K562 (cell line): ENCODE measurements around the gene CDH5. TPM values are rescaled to one million over a fixed set of nuclear protein-coding genes. Genes with fewer than 3 reads are reported as not detected.

Experiments used
- ATAC-seq: fragments of 200-7000 bp; cut with Tn5 transposase; 3 replicates; pipeline ENCODE4 v1.9.1; 2020; ENCODE audit warnings: moderate library complexity
- BruUV-seq: library from RNA; stranded (reverse); fragments of 400-500 nt; replicated peaks from 2 replicates; lab custom pipeline; 2021; lab: Mats Ljungman, UMichigan
- CTCF ChIA-PET: fragments of 300-600 bp; formaldehyde crosslinking; extraction: SDS; loops from one replicate; lab custom pipeline; 2021; ENCODE audit warnings: low intra/inter-chr PET ratio; lab: Yijun Ruan, JAX
- POLR2A ChIA-PET: fragments of 300-600, 350-650 bp; sonication (Branson Sonifier 250); formaldehyde crosslinking; extraction: SDS; loops from one replicate; lab custom pipeline; 2021; ENCODE audit warnings: antibody characterized with exemption, inconsistent platforms; lab: Yijun Ruan, JAX
- DNase-seq, 4 experiments: peaks; one replicate each; pipeline versions ENCODE4 v3.0.0 to v3.0.0-alpha.2; 2011 to 2018; ENCODE audit warnings: low spot score in 3 of 4, mixed read lengths in 3 of 4; ENCODE audit errors: extremely low read depth in 1 of 4
- FAIRE-seq: peaks from 2 replicates; lab custom pipeline; 2011; peaks lifted over from hg19 to GRCh38; lab: Jason Lieb, UNC
- H2AFZ ChIP-seq: 2 replicates; pipeline ENCODE4 v1.6.0; 2011; ENCODE audit warnings: low read depth, low read length, control low read depth, inconsistent platforms
- H3K27ac ChIP-seq: fragments of 200-600 bp; 3 replicates; pipeline ENCODE4 v1.8.0; 2011; ENCODE audit warnings: low read depth, mild to moderate bottlenecking, control low read depth, inconsistent platforms, low read length, moderate library complexity, mixed read lengths; ENCODE audit errors: extremely low read depth
- H3K27me3 ChIP-seq, 2 experiments: fragments of 300-600 bp in 1 of 2; 2 replicates in 1 of 2; 3 replicates in 1 of 2; pipeline versions ENCODE4 v1.6.0 to v1.8.0; 2011; ENCODE audit warnings: inconsistent platforms in 2 of 2, low read length in 2 of 2, mild to moderate bottlenecking in 1 of 2, mixed read lengths in 1 of 2, moderate library complexity in 1 of 2; ENCODE audit not compliant: control insufficient read depth in 2 of 2, insufficient read depth in 2 of 2
- H3K36me3 ChIP-seq: fragments of 300-600 bp; 3 replicates; pipeline ENCODE4 v1.8.0; 2011; ENCODE audit warnings: mild to moderate bottlenecking, low read length, inconsistent platforms; ENCODE audit not compliant: control insufficient read depth, insufficient read depth
- H3K4me1 ChIP-seq, 2 experiments: fragments of 200-600 bp in 1 of 2; replicated peaks in 1 of 2; 2 replicates in 1 of 2; 3 replicates in 1 of 2; pipeline versions ENCODE4 v1.5.1 to v1.8.0; 2011; ENCODE audit warnings: inconsistent platforms in 2 of 2, low read length in 2 of 2, mild to moderate bottlenecking in 1 of 2, mixed read lengths in 1 of 2, moderate library complexity in 1 of 2; ENCODE audit not compliant: control insufficient read depth in 2 of 2, insufficient read depth in 2 of 2
- H3K4me2 ChIP-seq: 2 replicates; pipeline ENCODE4 v1.6.1; 2011; ENCODE audit warnings: low read length, control low read depth, inconsistent platforms, mixed read lengths; ENCODE audit not compliant: insufficient read depth
- H3K4me3 ChIP-seq: fragments of 200-600 bp; sonication (generic), shearing (Covaris generic); 2 replicates; pipeline ENCODE4 v1.5.1; 2016; ENCODE audit warnings: control low read depth, inconsistent platforms
- H3K79me2 ChIP-seq: fragments of 200-600 bp; 3 replicates; pipeline ENCODE4 v1.8.0; 2011; ENCODE audit warnings: low read length, inconsistent platforms; ENCODE audit not compliant: control insufficient read depth, insufficient read depth
- H3K9ac ChIP-seq, 2 experiments: 2 replicates each; pipeline versions ENCODE4 v1.6.0 to v1.6.1; 2011; ENCODE audit warnings: low read depth in 2 of 2, low read length in 2 of 2, control low read depth in 1 of 2, inconsistent platforms in 1 of 2, mild to moderate bottlenecking in 1 of 2, mixed read lengths in 1 of 2; ENCODE audit not compliant: insufficient read depth in 1 of 2
- H3K9me1 ChIP-seq: one replicate; pipeline ENCODE4 v1.6.0; 2011; ENCODE audit warnings: inconsistent platforms, mild to moderate bottlenecking, low read length, moderate library complexity; ENCODE audit not compliant: control insufficient read depth, insufficient read depth
- H3K9me3 ChIP-seq: replicated peaks from 2 replicates; pipeline ENCODE4 v1.5.1; 2011; ENCODE audit warnings: low read depth, low read length, inconsistent platforms; ENCODE audit not compliant: control insufficient read depth, insufficient read depth
- H4K20me1 ChIP-seq: replicated peaks from 2 replicates; pipeline ENCODE4 v1.6.1; 2011; ENCODE audit warnings: low read length, inconsistent platforms, mixed read lengths; ENCODE audit not compliant: control insufficient read depth, insufficient read depth
- HDAC3 ChIP-seq: fragments of 450-650 bp; IDR thresholded peaks from 2 replicates; pipeline ENCODE4 v1.6.1; 2018; ENCODE audit warnings: borderline replicate concordance, mild to moderate bottlenecking, moderate library complexity; ENCODE audit not compliant: partially characterized antibody
- THAP12 ChIP-seq: fragments of 250-450 bp; sonication (Bioruptor Pico); IDR thresholded peaks from 2 replicates; pipeline ENCODE4 v1.9.0; 2021; ENCODE audit warnings: mild to moderate bottlenecking, inconsistent platforms
- WGBS: fragments of 100-300 bp; shearing (Covaris generic); methylation state at CpG from one replicate; pipeline ENCODE4 v1.1.6; 2016; ENCODE audit warnings: low coverage, mixed read lengths; ENCODE audit not compliant: insufficient coverage; ENCODE audit errors: missing lambda C conversion rate; 5-methylcytosine and 5-hydroxymethylcytosine counted together
- in situ Hi-C: fragments of 300-500 bp; cut with MboI; formaldehyde crosslinking; loops from 4 replicates; pipeline ENCODE4 v1.15.0; 2018; ENCODE audit warnings: inconsistent platforms, mixed read lengths
- intact Hi-C: fragments of 100-400 bp; cut with micrococcal nuclease; formaldehyde crosslinking; loops from 2 replicates; pipeline ENCODE4 v1.14.2; 2022
- polyA plus RNA-seq, 8 experiments: library from polyadenylated mRNA; depleted of rRNA in 4 of 8; stranded (reverse) in 5 of 8; unstranded in 3 of 8; fragments of >200 nt; fragmentation: Nextera tagmentation in 2 of 8; fragmentation: Illumina TruSeq in 1 of 8; extraction: Ambion mirVana in 2 of 8; extraction: Trizol in 1 of 8; gene quantifications; 2 replicates each; pipeline versions ENCODE4 v1.2.1 to v1.2.3, GENCODE V29; 2011 to 2014; ENCODE audit warnings: inconsistent platforms in 1 of 8, missing spikeins in 1 of 8
- total RNA-seq, 7 experiments: library from RNA; depleted of rRNA in 6 of 7; stranded (reverse); fragments of >200 nt in 6 of 7; fragmentation: Illumina TruSeq in 2 of 7; extraction: Trizol in 2 of 7; gene quantifications; 2 replicates each; pipeline versions ENCODE4 v1.2.1 to v1.2.3, GENCODE V29; 2011 to 2021; ENCODE audit warnings: low replicate concordance in 1 of 7

CDH5 gene
- total and polyA plus RNA-seq, 9 of the 15 experiments (the other 6 are each of a cell fraction or from before 2014, with no cell fraction given), result not detected

GRCh38 chr16:66434619-66435430, 68.3 kb downstream of the CDH5 start:
- POLR2A ChIA-PET, result interaction anchor here (0.8 to 1.4 kb wide), 2 partner anchors 8 to 427 kb away, joined by 3 read pairs; no protein-coding TSS in a partner anchor
- DNase-seq, result no peak
- Histone ChIP-seq H3K27me3 (peaks cover 18 to 55% of the 10 kb centered on the region in 2 experiments), H3K79me2 (no peaks in the 10 kb centered on the region)
- no peak for FAIRE-seq
- in situ Hi-C loops, result no loop called here
- intact Hi-C loops, result no loop called here
- TF ChIP-seq HDAC3, result no peak
- no peak for TF ChIP-seq THAP12 (CRISPR knock-in tag)
- TF ChIP-seq, all 486 proteins: peak for 0
- H3K9me1 ChIP-seq, result no peaks in the 10 kb centered on the region
- CTCF ChIA-PET, result no interaction called here
- peaks cover 3% of the 10 kb centered on the region; the same call in 1 of the 2 replicates for H4K20me1 ChIP-seq
- no peaks in the 10 kb centered on the region for H3K4me1 ChIP-seq
- no peak overlapping the region for H3K27ac ChIP-seq
- H3K4me2 ChIP-seq, result no peak overlapping the region
- H3K9me3 ChIP-seq, result no peaks in the 10 kb centered on the region
- BruUV-seq, result no TSS peak
- H3K36me3 ChIP-seq, result no peaks in the 10 kb centered on the region
- 0% methylated on average over 9 of the region's 9 CpGs for WGBS
- ATAC-seq, result no peak
- H3K4me3 ChIP-seq, result no peak overlapping the region
- H3K9ac ChIP-seq, result no peak overlapping the region
- H2AFZ ChIP-seq, result no peak overlapping the region
